Keratinocyte (primary cell): Measurements from ENCODE around the gene GLI3. TPM values are rescaled to one million over a fixed set of nuclear protein-coding genes. Genes with fewer than 3 reads are reported as not detected.

Experiments
- DNase-seq: peaks from one replicate; pipeline ENCODE4 v3.0.0-alpha.2; 2011; ENCODE audit warnings: low read depth, missing footprints, low spot score
- FAIRE-seq: peaks from 2 replicates; lab custom pipeline; 2011; peaks lifted over from hg19 to GRCh38; lab: Jason Lieb, UNC
- H2AFZ ChIP-seq: 2 replicates; pipeline ENCODE4 v1.6.0; 2012; ENCODE audit warnings: low read length, control low read depth, inconsistent platforms; ENCODE audit not compliant: control insufficient read depth
- H3K27ac ChIP-seq: 2 replicates; pipeline ENCODE4 v1.5.1; 2011; ENCODE audit warnings: low read length; ENCODE audit not compliant: control insufficient read depth, insufficient read depth
- H3K27me3 ChIP-seq: 3 replicates; pipeline ENCODE4 v1.6.0; 2011; ENCODE audit warnings: low read length; ENCODE audit not compliant: control insufficient read depth, insufficient read depth; ENCODE audit errors: extremely low read depth
- H3K36me3 ChIP-seq, 2 experiments: 2 replicates in 1 of 2; 3 replicates in 1 of 2; pipeline ENCODE4 v1.5.1; 2011; ENCODE audit warnings: low read length in 2 of 2, mild to moderate bottlenecking in 1 of 2; ENCODE audit not compliant: control insufficient read depth in 2 of 2, insufficient read depth in 2 of 2; ENCODE audit errors: extremely low read depth in 1 of 2
- H3K4me1 ChIP-seq: 3 replicates; pipeline ENCODE4 v1.5.1; 2011; ENCODE audit warnings: low read length; ENCODE audit not compliant: control insufficient read depth, insufficient read depth; ENCODE audit errors: extremely low read depth
- H3K4me2 ChIP-seq: 3 replicates; pipeline ENCODE4 v1.6.0; 2011; ENCODE audit warnings: low read depth, low read length; ENCODE audit not compliant: control insufficient read depth, insufficient read depth; ENCODE audit errors: extremely low read depth
- H3K4me3 ChIP-seq, 3 experiments: fragments of 200-600 bp in 1 of 3; sonication (generic) in 1 of 3; 2 replicates in 2 of 3; 3 replicates in 1 of 3; pipeline ENCODE4 v1.5.1; 2011 to 2016; ENCODE audit warnings: low read length in 3 of 3, mild to moderate bottlenecking in 3 of 3, control low read depth in 2 of 3, inconsistent platforms in 1 of 3, low read depth in 1 of 3, mixed read lengths in 1 of 3, mixed run types in 1 of 3, moderate library complexity in 1 of 3; ENCODE audit not compliant: control insufficient read depth in 2 of 3, insufficient read depth in 2 of 3; ENCODE audit errors: extremely low read depth in 1 of 3
- H3K79me2 ChIP-seq: 2 replicates; pipeline ENCODE4 v1.6.0; 2012; ENCODE audit warnings: low read length; ENCODE audit not compliant: control insufficient read depth, insufficient read depth
- H3K9ac ChIP-seq: 3 replicates; pipeline ENCODE4 v1.6.0; 2011; ENCODE audit warnings: low read length; ENCODE audit not compliant: control insufficient read depth, insufficient read depth; ENCODE audit errors: extremely low read depth
- H3K9me1 ChIP-seq: 3 replicates; pipeline ENCODE4 v1.6.0; 2011; ENCODE audit warnings: low read length; ENCODE audit not compliant: control insufficient read depth, insufficient read depth; ENCODE audit errors: extremely low read depth
- H3K9me3 ChIP-seq: 2 replicates; pipeline ENCODE4 v1.5.1; 2012; ENCODE audit warnings: low read depth, low read length; ENCODE audit not compliant: control insufficient read depth
- H4K20me1 ChIP-seq: 3 replicates; pipeline ENCODE4 v1.6.0; 2011; ENCODE audit warnings: low read length; ENCODE audit not compliant: control insufficient read depth, insufficient read depth; ENCODE audit errors: extremely low read depth
- EZH2 ChIP-seq: IDR thresholded peaks from one replicate; pipeline ENCODE4 v1.6.1; 2012; ENCODE audit warnings: inconsistent platforms, mild to moderate bottlenecking, low read length, moderate library complexity
- dilution Hi-C: fragments of 300-500 bp; cut with MboI; formaldehyde crosslinking; loops from one replicate; pipeline ENCODE4 v1.7.0; 2020; ENCODE audit warnings: low sequenced_read_pairs; ENCODE audit not compliant: extremely low pct_ligation_motif_present
- polyA plus RNA-seq, 5 experiments: library from polyadenylated mRNA; depleted of rRNA in 3 of 5; stranded (reverse) in 3 of 5; stranded (forward) in 1 of 5; unstranded in 1 of 5; fragments of >200 nt; gene quantifications; 1 replicate in 1 of 5; 2 replicates in 3 of 5; 3 replicates in 1 of 5; pipeline versions ENCODE4 v1.2.1 to v1.2.3, GENCODE V29; 2011 to 2012; ENCODE audit warnings: missing spikeins in 2 of 5, low read depth in 1 of 5, low replicate concordance in 1 of 5
- TF ChIP-seq, protein P1 (sequence below), 3 experiments: IDR thresholded peaks in 1 of 3; conservative IDR thresholded peaks in 1 of 3; optimal IDR thresholded peaks in 1 of 3; 2 replicates in 2 of 3; 3 replicates in 1 of 3; pipeline versions ENCODE3 to v1.5.1; 2011; ENCODE audit warnings: low read length in 3 of 3, mild to moderate bottlenecking in 3 of 3, moderate library complexity in 2 of 3, control low read depth in 1 of 3, inconsistent platforms in 1 of 3; ENCODE audit not compliant: insufficient read depth in 2 of 3; ENCODE audit errors: extremely low read depth in 1 of 3

The GLI3 gene
- polyA plus RNA-seq, 1 donor (not counting 4 experiments of a cell fraction or from before 2014, with no cell fraction given) = 3.6 TPM

DNA sequence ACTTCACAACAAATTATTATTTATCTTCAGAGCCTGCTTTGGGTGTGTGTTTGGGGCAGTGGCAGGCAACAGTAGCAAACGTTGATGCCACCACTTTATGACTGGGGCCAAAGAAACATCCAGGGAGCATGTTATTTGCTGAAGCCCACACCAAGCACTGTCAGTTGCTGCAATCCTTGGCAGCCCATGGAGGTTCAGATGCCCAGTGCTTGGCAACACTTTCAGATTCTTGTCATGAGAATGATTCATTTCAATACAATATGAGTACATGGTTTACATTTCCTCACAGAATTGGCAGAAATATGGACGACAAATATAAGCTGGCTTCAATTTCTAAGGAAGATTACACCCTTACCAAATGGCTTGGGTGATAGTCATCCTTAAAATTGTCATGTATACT, 46.5 kb upstream of the GLI3 start:
- no peak overlapping the region for H3K4me3 ChIP-seq
- no peaks in the 10 kb centered on the region for H3K9me1 ChIP-seq
- H4K20me1 ChIP-seq = no peaks in the 10 kb centered on the region
- H3K27ac ChIP-seq = no peak overlapping the region
- FAIRE-seq (peak; percentile 49), DNase-seq (no peak)
- H3K9me3 ChIP-seq = no peaks in the 10 kb centered on the region
- no peaks in the 10 kb centered on the region for H3K4me1 ChIP-seq
- H3K4me2 ChIP-seq = no peak overlapping the region
- TF ChIP-seq, protein P1, sequence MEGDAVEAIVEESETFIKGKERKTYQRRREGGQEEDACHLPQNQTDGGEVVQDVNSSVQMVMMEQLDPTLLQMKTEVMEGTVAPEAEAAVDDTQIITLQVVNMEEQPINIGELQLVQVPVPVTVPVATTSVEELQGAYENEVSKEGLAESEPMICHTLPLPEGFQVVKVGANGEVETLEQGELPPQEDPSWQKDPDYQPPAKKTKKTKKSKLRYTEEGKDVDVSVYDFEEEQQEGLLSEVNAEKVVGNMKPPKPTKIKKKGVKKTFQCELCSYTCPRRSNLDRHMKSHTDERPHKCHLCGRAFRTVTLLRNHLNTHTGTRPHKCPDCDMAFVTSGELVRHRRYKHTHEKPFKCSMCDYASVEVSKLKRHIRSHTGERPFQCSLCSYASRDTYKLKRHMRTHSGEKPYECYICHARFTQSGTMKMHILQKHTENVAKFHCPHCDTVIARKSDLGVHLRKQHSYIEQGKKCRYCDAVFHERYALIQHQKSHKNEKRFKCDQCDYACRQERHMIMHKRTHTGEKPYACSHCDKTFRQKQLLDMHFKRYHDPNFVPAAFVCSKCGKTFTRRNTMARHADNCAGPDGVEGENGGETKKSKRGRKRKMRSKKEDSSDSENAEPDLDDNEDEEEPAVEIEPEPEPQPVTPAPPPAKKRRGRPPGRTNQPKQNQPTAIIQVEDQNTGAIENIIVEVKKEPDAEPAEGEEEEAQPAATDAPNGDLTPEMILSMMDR (optimal IDR thresholded peaks at IDR 0.05 in 1 of 3, IDR thresholded peaks at IDR 0.05 in 1 of 3, conservative IDR thresholded peaks at IDR 0.05 in 1 of 3; ENCODE audit: extremely low read depth in 1 of 3, insufficient read depth in 2 of 3, low read length in 3 of 3) = no peak
- TF ChIP-seq EZH2 = no peak
- no peaks in the 10 kb centered on the region for H3K27me3 ChIP-seq
- H2AFZ ChIP-seq = no peak overlapping the region
- dilution Hi-C loops = no loop called here
- H3K9ac ChIP-seq = no peak overlapping the region
- no peaks in the 10 kb centered on the region for H3K36me3 ChIP-seq
- H3K79me2 ChIP-seq = no peaks in the 10 kb centered on the region

DNA sequence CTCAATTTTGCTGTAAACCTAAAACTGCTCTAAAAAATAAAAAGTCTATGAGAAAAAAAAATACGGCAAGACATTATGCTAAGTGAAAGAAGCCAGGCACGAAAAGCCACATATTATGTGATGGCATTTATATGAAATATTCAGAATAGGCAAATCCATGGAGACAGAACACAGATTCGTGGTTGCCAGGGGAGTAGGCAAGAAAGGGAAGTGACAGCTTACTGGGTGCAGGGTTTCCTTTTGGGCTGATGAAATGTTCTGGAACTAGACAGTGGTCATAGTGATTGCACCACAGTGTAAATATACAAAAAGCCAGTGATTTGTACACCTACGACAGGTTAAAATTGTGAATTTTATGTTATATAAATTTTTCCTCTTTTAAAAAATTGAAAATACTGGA, 41.3 kb upstream of the GLI3 start:
- no peak for TF ChIP-seq EZH2
- TF ChIP-seq, protein P1 (optimal IDR thresholded peaks at IDR 0.05 in 1 of 3, IDR thresholded peaks at IDR 0.05 in 1 of 3, conservative IDR thresholded peaks at IDR 0.05 in 1 of 3; ENCODE audit: extremely low read depth in 1 of 3, insufficient read depth in 2 of 3, low read length in 3 of 3) = no peak
- dilution Hi-C loops = no loop called here
- FAIRE-seq = no peak

More for the DNA sequence above, 41.3 kb upstream of the GLI3 start:
- H3K4me1 ChIP-seq = peaks cover 6% of the 10 kb centered on the region
- no peaks in the 10 kb centered on the region for H3K79me2 ChIP-seq
- no peaks in the 10 kb centered on the region for H3K9me3 ChIP-seq
- H3K4me2 ChIP-seq = no peak overlapping the region
- H3K9me1 ChIP-seq = no peaks in the 10 kb centered on the region
- no peaks in the 10 kb centered on the region for H3K36me3 ChIP-seq
- no peak overlapping the region for H3K4me3 ChIP-seq
- H3K9ac ChIP-seq = no peak overlapping the region
- H3K27me3 ChIP-seq = no peaks in the 10 kb centered on the region
- H3K27ac ChIP-seq = no peak overlapping the region
- no peak for DNase-seq
- no peak overlapping the region for H2AFZ ChIP-seq
- H4K20me1 ChIP-seq = no peaks in the 10 kb centered on the region
